WERI-Rb-1 (cell line): ENCODE data around the gene VRK1.
A peak's percentile ranks its signal among the peaks of the same experiment; 100 is the strongest.

Experiments used
- DNase-seq: peaks from one replicate; pipeline ENCODE4 v3.0.0-alpha.2; 2020
- H3K27ac ChIP-seq: fragments of 250-450 bp; sonication (Bioruptor Pico); 2 replicates; pipeline ENCODE4 v1.5.1; 2020; ENCODE audit warnings: mild to moderate bottlenecking, moderate library complexity
- H3K27me3 ChIP-seq: fragments of 250-450 bp; sonication (Bioruptor Pico); 2 replicates; pipeline ENCODE4 v1.5.1; 2021; ENCODE audit warnings: mild to moderate bottlenecking, low read depth, moderate library complexity; ENCODE audit not compliant: insufficient read depth, severe bottlenecking
- H3K36me3 ChIP-seq: fragments of 250-450 bp; sonication (Bioruptor Pico); 2 replicates; pipeline ENCODE4 v1.5.1; 2020; ENCODE audit warnings: mild to moderate bottlenecking, moderate library complexity
- H3K4me3 ChIP-seq: 2 replicates; pipeline ENCODE4 v1.5.1; 2011; ENCODE audit warnings: low read depth, mild to moderate bottlenecking, control low read depth, low read length
- H3K9me3 ChIP-seq: fragments of 250-450 bp; sonication (Bioruptor Pico); 2 replicates; pipeline ENCODE4 v1.5.1; 2021; ENCODE audit warnings: mild to moderate bottlenecking, moderate library complexity; ENCODE audit not compliant: severe bottlenecking
- CTCF ChIP-seq: IDR thresholded peaks from 2 replicates; pipeline ENCODE4 v1.5.1; 2011; ENCODE audit warnings: low read depth, mild to moderate bottlenecking, control low read depth, inconsistent platforms, low read length

Gene VRK1

GRCh38 chr14:96796851-96797581 lies at the start of gene VRK1:
Gene VRK1 (plus strand): TSS chr14:96797382. CDS start chr14:96833472, 36,090 bp downstream.
- TF ChIP-seq CTCF = no peak
- Histone ChIP-seq H3K9me3 (no peaks in the 10 kb centered on the region), H3K27ac (peak within 1 kb of the TSS; percentile 94), H3K27me3 (no peaks in the 10 kb centered on the region), H3K36me3 (no peaks in the 10 kb centered on the region; the same call in 1 of the 2 replicates), H3K4me3 (peak within 1 kb of the TSS; percentile 97)
- DNase-seq = peak; percentile 97

GRCh38 chr14:96747608-96748007 lies 49.6 kb upstream of the VRK1 start:
- no peak overlapping the region for H3K27ac ChIP-seq
- H3K27me3 ChIP-seq = no peaks in the 10 kb centered on the region
- TF ChIP-seq CTCF = no peak
- no peak overlapping the region for H3K4me3 ChIP-seq
- H3K36me3 ChIP-seq = no peaks in the 10 kb centered on the region
- peaks cover 7% of the 10 kb centered on the region for H3K9me3 ChIP-seq
- DNase-seq = no peak

- no peak overlapping the region for H3K27ac ChIP-seq
- no peak overlapping the region for H3K4me3 ChIP-seq
- DNase-seq = no peak
- TF ChIP-seq CTCF = no peak
- no peaks in the 10 kb centered on the region for H3K36me3 ChIP-seq
- no peaks in the 10 kb centered on the region for H3K27me3 ChIP-seq
- H3K9me3 ChIP-seq = peaks cover 7% of the 10 kb centered on the region
Measured at GRCh38 chr14:96748362-96748761, 48.8 kb upstream of the VRK1 start.

- Histone ChIP-seq H3K9me3 (peaks cover 2% of the 10 kb centered on the region), H3K27ac (no peak overlapping the region), H3K27me3 (no peaks in the 10 kb centered on the region), H3K36me3 (no peaks in the 10 kb centered on the region), H3K4me3 (no peak overlapping the region)
- no peak for TF ChIP-seq CTCF
- no peak for DNase-seq
Measured at GRCh38 chr14:96751505-96751904, 45.7 kb upstream of the VRK1 start.

- Histone ChIP-seq H3K27ac (no peak overlapping the region), H3K36me3 (no peaks in the 10 kb centered on the region), H3K27me3 (no peaks in the 10 kb centered on the region), H3K4me3 (no peak overlapping the region), H3K9me3 (peaks cover 2% of the 10 kb centered on the region)
- no peak for DNase-seq
- no peak for TF ChIP-seq CTCF
Measured at GRCh38 chr14:96752125-96752524, 45.1 kb upstream of the VRK1 start.

- Histone ChIP-seq H3K4me3 (no peak overlapping the region), H3K27me3 (no peaks in the 10 kb centered on the region), H3K36me3 (no peaks in the 10 kb centered on the region), H3K27ac (no peak overlapping the region; the same call in 1 of the 2 replicates), H3K9me3 (peaks cover 2% of the 10 kb centered on the region)
- no peak for DNase-seq
- no peak for TF ChIP-seq CTCF
Measured at GRCh38 chr14:96752594-96752993, 44.6 kb upstream of the VRK1 start.
